Vagina (tissue), 2 donors: Measurements from ENCODE around the gene IL1RL1.

ENCODE experiments used
- POLR2A ChIP-seq, 2 donors: fragments of 450-650 bp; IDR thresholded peaks; one replicate each; pipeline ENCODE4 v1.6.1; 2017; ENCODE audit warnings: antibody characterized with exemption in 2 of 2, mild to moderate bottlenecking in 2 of 2, moderate library complexity in 2 of 2
- POLR2AphosphoS5 ChIP-seq, 2 donors: sonication (generic); formaldehyde crosslinking; IDR thresholded peaks; one replicate each; pipeline ENCODE4 v1.9.0; 2017; ENCODE audit warnings: antibody characterized with exemption in 2 of 2, mild to moderate bottlenecking in 2 of 2, low read depth in 1 of 2; ENCODE audit not compliant: insufficient read depth in 1 of 2
- TF ChIP-seq, protein P1 (sequence below), 3 experiments: fragments of 450-650 bp in 2 of 3; fragments of 200-600 bp in 1 of 3; sonication (generic) in 1 of 3; IDR thresholded peaks; one replicate each; pipeline ENCODE4 v1.5.1; 2017 to 2019; ENCODE audit warnings: antibody characterized with exemption in 3 of 3, mild to moderate bottlenecking in 2 of 3, moderate library complexity in 2 of 3

DNA sequence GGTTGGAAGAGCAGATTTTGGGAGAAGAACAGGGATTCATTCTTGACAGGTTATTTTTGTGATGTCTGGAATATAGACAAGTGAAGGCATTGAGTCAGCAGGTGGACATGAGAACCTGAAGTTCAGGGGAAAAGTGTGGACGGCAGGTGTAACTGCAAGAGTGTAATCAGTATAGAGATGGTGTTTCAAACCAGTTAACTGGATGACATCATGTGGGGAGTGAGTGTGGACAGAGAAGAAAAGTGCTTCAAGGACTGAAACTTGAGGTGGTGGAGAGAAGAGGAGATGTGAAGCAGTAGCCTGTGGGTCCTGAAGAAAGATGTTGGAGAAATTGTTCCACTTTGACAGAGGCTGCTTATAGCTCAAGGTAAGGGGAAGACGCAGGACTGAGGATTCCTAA is 7.1 kb downstream of the IL1RL1 start:
- TF ChIP-seq, protein P1, sequence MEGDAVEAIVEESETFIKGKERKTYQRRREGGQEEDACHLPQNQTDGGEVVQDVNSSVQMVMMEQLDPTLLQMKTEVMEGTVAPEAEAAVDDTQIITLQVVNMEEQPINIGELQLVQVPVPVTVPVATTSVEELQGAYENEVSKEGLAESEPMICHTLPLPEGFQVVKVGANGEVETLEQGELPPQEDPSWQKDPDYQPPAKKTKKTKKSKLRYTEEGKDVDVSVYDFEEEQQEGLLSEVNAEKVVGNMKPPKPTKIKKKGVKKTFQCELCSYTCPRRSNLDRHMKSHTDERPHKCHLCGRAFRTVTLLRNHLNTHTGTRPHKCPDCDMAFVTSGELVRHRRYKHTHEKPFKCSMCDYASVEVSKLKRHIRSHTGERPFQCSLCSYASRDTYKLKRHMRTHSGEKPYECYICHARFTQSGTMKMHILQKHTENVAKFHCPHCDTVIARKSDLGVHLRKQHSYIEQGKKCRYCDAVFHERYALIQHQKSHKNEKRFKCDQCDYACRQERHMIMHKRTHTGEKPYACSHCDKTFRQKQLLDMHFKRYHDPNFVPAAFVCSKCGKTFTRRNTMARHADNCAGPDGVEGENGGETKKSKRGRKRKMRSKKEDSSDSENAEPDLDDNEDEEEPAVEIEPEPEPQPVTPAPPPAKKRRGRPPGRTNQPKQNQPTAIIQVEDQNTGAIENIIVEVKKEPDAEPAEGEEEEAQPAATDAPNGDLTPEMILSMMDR (IDR thresholded peaks at IDR 0.05), result no peak
- no peak for TF ChIP-seq POLR2A (IDR thresholded peaks at IDR 0.05)
- TF ChIP-seq POLR2AphosphoS5 (IDR thresholded peaks at IDR 0.05; ENCODE audit: insufficient read depth in 1 of 2, low read depth in 1 of 2), result no peak
